Ovary (tissue), 3 donors: ENCODE data around the gene MSMB.

Experiments
- CTCF ChIP-seq, 3 donors: fragments of 450-650 bp in 2 of 3; fragments of 200-600 bp in 1 of 3; IDR thresholded peaks; one replicate each; pipeline versions ENCODE4 v1.5.1 to v1.8.0; 2016 to 2022; ENCODE audit warnings: antibody characterized with exemption in 3 of 3, mild to moderate bottlenecking in 1 of 3
- POLR2A ChIP-seq: fragments of 450-650 bp; IDR thresholded peaks from one replicate; pipeline ENCODE4 v1.6.1; 2017; ENCODE audit warnings: antibody characterized with exemption, mild to moderate bottlenecking, moderate library complexity
- donor health status: DM: no; HTN: no; CAD: no.

GRCh38 chr10:46030091-46030937, 15.8 kb downstream of the MSMB start, which contains the start of gene NCOA4:
- TF ChIP-seq CTCF (IDR thresholded peaks at IDR 0.05) (peak; percentile 74 to 82 (median 80)), POLR2A (peak; percentile 37)
